ENCODE results near the gene TRABD2B. TPM values are rescaled to one million over a fixed set of nuclear protein-coding genes. Genes with fewer than 3 reads are reported as not detected.

Gene TRABD2B
- total RNA-seq, 1 experiment from 2014 or later, result 10.3 TPM

GRCh38 chr1:47757226-47757975 lies 239.8 kb downstream of the TRABD2B start:
- ATAC-seq (no peak), DNase-seq (ENCODE audit: low spot score) (no peak)
- ChIA-PET POLR2A (no interaction called here), CTCF (interaction anchor here (3.2 kb wide), 1 partner anchor 19 kb away, joined by 10 read pairs; no protein-coding TSS in a partner anchor)
- H3K4me3 Mint-ChIP-seq, result no peak overlapping the region
- peaks cover 27% of the 10 kb centered on the region for H3K27me3 Mint-ChIP-seq (ENCODE audit: low read depth)
- no peaks in the 10 kb centered on the region for H3K9me3 Mint-ChIP-seq
- TF ChIP-seq FOXJ3 (CRISPR knock-in tag; IDR thresholded peaks at IDR 0.05; ENCODE audit: borderline replicate concordance) (no peak), ZNF423 (CRISPR knock-in tag; IDR thresholded peaks at IDR 0.05) (no peak), GTF2I (CRISPR knock-in tag; conservative IDR thresholded peaks at IDR 0.05) (no peak), ERG (CRISPR knock-in tag; IDR thresholded peaks at IDR 0.05) (no peak), CDX4 (CRISPR knock-in tag; IDR thresholded peaks at IDR 0.05; ENCODE audit: borderline replicate concordance) (no peak), PRDM15 (CRISPR knock-in tag; IDR thresholded peaks at IDR 0.05) (no peak), AR (CRISPR knock-in tag; IDR thresholded peaks at IDR 0.05) (no peak), NR3C1 (CRISPR knock-in tag; conservative IDR thresholded peaks at IDR 0.05; ENCODE audit: low read depth) (no peak), NFE2L1 (CRISPR knock-in tag; IDR thresholded peaks at IDR 0.05) (no peak), E2F4 (CRISPR knock-in tag; IDR thresholded peaks at IDR 0.05; ENCODE audit: borderline replicate concordance, low read depth) (no peak), FOXP4 (CRISPR knock-in tag; IDR thresholded peaks at IDR 0.05) (no peak), TP53 (CRISPR knock-in tag; IDR thresholded peaks at IDR 0.05) (no peak), CBFB (CRISPR knock-in tag; IDR thresholded peaks at IDR 0.05; ENCODE audit: low read depth) (no peak)
- peaks cover 3% of the 10 kb centered on the region for H3K4me1 Mint-ChIP-seq
- H3K36me3 Mint-ChIP-seq, result no peaks in the 10 kb centered on the region
- H3K27ac Mint-ChIP-seq, result no peak overlapping the region

Measured in WTC11 (cell line).